T-helper 1 cell treated with Interleukin-12 subunit alpha and Interleukin-12 subunit beta and Interleukin-4 antibody, amounts not matched to agents 30 μg/mL and 1 μg/mL, for 36 hours (primary cell): ENCODE data around the gene HOXD10.

Source experiments
- H3K27ac Mint-ChIP-seq: one replicate; pipeline ENCODE4 v1.8.0; 2021; ENCODE audit warnings: mild to moderate bottlenecking, mixed read lengths
- H3K27me3 Mint-ChIP-seq: one replicate; pipeline ENCODE4 v1.8.0; 2021; ENCODE audit warnings: low read depth, mixed read lengths
- H3K36me3 Mint-ChIP-seq: one replicate; pipeline ENCODE4 v1.8.0; 2021; ENCODE audit warnings: low read depth, mixed read lengths
- H3K4me1 Mint-ChIP-seq: one replicate; pipeline ENCODE4 v1.8.0; 2021; ENCODE audit warnings: low read depth, mixed read lengths
- H3K4me3 Mint-ChIP-seq: one replicate; pipeline ENCODE4 v1.8.0; 2021; ENCODE audit warnings: mild to moderate bottlenecking, moderate library complexity, mixed read lengths
- H3K9me3 Mint-ChIP-seq: one replicate; pipeline ENCODE4 v1.8.0; 2021; ENCODE audit warnings: mixed read lengths

HOXD10 gene

DNA sequence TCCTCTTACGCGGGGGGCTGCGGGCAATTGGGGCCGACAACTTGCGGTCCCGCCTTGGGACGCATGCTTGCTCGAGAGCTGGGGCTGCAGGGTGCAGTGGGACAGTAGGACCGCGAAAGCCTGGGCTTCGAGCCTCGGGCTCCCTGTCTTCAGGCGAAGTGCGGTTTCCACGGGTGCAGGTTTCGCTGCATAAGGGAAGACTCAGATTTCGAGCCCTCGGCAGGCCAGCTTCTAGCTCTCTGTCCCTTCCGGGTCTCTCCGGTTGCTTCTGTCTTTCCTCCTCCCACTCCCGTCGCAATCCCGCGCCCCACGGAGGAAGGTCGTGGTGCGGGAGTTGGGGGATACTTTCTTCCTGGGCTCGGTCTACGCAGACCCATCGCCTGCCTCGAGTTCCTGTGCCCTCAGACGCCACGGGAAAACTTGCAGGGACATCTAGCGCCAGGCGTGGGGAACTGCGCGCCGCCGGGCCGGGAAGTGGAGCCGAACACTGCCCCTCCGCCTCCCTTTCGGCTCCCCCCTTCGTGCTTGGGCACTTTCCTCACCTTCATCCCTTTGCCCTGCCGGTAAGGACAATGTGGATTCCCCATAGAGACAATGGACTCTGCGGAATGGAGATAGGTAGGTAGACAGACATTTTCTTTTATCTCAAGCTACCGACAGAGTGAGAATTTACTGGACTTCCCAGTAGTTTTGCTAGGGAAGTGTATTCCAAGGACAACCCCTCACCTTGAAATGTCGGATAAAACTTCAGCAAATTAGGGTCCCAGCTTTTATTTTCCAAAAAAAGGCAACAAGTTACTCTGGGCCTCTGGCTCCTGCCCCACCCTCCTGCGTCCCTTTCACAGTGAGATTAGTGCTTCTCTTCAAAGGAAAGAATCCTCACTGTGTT lies 28.3 kb upstream of the HOXD10 start:
- Mint-ChIP-seq H3K4me3 (no peak overlapping the region), H3K4me1 (peaks cover 5% of the 10 kb centered on the region), H3K27ac (peak overlapping the region; percentile 49), H3K36me3 (peaks cover 10% of the 10 kb centered on the region), H3K27me3 (peaks cover 92% of the 10 kb centered on the region), H3K9me3 (peaks cover 3% of the 10 kb centered on the region)

DNA sequence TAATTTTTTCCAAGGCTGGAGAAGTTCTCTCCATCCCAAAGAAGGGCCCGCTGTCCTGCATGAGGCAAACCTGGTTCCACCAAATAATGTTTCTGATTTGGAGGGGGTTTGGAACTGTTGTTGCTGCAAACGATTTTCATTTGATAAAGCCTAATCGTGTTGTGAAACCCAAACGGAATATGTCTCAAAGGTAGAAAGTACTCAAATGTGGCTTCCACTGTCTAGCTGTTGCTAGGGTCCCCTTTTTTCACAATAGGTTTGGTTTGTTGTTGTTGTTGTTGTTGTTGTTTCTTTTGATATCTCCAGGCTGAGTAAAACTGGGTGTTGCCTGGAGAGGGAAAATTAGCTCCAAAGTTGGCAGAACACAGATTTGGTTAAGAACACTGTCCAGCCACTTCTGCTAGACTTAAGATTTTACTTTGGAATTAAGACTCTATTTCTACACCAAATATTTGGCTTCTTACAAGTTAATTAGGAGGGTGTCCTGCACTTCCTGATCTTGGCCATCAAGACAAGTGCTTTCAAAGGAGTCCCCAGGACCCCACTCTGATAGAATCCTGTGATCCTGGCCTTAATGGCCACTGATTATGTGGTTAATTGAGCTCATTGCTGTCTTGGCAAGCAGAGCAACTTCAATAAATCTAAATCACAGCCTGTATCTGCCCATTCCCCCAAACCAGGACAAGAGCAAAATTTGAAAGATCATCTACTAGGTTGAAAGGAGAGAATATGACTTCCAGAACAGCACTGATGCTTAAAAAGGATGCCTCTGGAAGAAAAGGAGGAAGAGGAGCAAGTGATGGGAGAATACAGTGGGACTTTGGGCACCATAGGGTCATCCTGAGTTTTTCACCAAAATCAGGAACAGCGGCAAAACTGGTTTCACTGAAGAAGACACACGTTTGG lies 27.4 kb upstream of the HOXD10 start:
- H3K27ac Mint-ChIP-seq = no peak overlapping the region

DNA sequence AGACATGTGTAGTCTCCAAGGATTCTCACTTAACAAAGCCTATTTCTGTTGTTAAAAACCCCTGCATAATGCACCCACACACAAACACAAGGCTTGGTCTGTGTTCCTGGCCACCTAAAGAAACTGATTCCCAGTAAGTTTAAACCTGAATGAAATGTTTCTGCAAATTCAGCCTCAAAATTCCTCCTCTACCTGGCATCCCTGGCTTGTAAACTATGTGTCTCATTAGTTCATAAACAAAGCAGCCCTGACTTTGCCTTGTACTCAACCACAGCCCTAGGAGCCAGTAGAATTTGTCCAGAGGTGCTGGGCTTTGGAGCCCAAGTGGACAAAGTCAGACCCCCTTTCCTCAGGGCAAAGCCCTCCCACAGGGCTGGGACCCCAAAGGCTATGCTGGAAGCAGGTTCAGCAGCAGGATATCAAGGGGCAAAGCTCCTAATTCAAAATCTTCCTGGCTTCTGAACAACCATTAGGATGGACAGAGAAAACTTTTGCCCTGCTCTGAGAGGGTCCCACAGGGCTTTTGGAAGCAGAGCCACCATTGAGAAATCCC lies 26.7 kb upstream of the HOXD10 start:
- Mint-ChIP-seq H3K9me3 (no peaks in the 10 kb centered on the region), H3K27ac (no peak overlapping the region), H3K4me3 (no peak overlapping the region), H3K27me3 (peaks cover 92% of the 10 kb centered on the region), H3K4me1 (peaks cover 8% of the 10 kb centered on the region), H3K36me3 (peaks cover 9% of the 10 kb centered on the region)

More for the DNA sequence above, 27.4 kb upstream of the HOXD10 start:
- Mint-ChIP-seq H3K36me3 (peaks cover 9% of the 10 kb centered on the region), H3K4me3 (no peak overlapping the region), H3K9me3 (no peaks in the 10 kb centered on the region), H3K4me1 (peaks cover 8% of the 10 kb centered on the region), H3K27me3 (peaks cover 92% of the 10 kb centered on the region)

DNA sequence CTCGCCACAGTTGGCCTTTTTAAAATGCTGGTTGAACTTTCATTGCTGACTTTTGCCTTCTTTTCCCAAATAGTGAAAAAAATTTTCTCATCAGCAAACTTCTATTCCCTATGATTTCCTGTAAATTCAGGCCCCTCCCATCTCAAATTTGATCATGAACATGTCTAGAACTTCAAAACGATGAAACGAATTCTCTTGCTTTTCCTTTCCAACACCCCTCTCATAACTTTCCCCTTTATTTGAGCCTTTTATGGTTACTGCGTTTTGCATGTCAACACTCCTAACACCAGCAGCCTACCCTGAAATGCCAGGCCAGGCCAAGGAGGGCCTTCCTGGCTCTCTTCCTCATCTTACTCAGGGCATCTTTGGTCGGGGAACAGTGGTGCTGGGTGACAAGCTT lies 25.7 kb upstream of the HOXD10 start:
- no peak overlapping the region for H3K4me3 Mint-ChIP-seq
- no peak overlapping the region for H3K27ac Mint-ChIP-seq
- peaks cover 92% of the 10 kb centered on the region for H3K27me3 Mint-ChIP-seq
- H3K9me3 Mint-ChIP-seq = no peaks in the 10 kb centered on the region
- H3K36me3 Mint-ChIP-seq = peaks cover 9% of the 10 kb centered on the region
- peaks cover 8% of the 10 kb centered on the region for H3K4me1 Mint-ChIP-seq

DNA sequence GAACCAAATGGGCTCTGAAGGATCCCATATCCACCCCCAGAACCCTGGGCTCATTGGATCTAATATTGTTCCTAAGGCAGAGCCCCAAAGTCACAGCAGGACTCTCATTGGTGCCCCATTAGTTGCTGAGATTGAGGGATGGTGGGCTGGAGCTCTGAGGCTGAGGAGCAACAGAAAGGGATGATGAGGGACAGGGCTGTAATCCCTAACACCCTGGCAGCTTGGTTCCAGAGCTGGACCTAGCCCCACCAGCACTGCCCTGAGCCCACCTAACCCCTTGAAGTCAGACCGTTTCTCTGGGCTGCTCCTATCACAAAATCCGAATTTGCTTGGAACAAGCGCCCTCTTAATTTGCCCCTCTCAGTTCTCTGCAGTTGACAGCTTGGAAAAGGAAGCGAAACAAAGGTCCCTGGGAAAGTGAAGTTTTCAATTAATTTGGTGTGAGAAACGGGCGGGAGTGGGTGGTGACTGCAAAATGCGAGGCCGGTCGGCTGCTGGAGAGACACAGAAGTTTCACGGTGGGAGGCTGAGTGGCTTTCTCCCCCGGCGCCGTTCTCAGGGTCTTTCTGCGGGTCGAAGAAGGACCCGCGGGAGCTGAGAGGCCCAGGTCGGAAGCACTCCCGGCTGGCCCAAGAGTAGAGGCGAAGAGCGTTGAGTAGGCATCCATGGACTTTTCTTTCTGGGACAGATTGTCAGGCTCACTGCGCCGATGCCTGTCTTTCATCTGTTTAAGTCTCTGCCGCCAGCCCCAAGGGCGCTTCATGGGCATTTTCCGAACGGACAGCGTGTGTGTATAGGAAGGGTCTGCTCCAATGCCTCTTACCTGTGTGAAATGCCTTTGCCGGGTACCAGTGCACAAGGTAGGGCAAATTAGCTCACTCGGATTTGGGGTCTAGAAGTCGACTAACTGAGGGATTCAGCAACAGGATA lies 25.0 kb upstream of the HOXD10 start:
- peak overlapping the region; percentile 73 for H3K27ac Mint-ChIP-seq
- H3K36me3 Mint-ChIP-seq = peaks cover 10% of the 10 kb centered on the region
- H3K4me1 Mint-ChIP-seq = peaks cover 11% of the 10 kb centered on the region
- no peaks in the 10 kb centered on the region for H3K9me3 Mint-ChIP-seq
- H3K27me3 Mint-ChIP-seq = peaks cover 92% of the 10 kb centered on the region
- H3K4me3 Mint-ChIP-seq = no peak overlapping the region

DNA sequence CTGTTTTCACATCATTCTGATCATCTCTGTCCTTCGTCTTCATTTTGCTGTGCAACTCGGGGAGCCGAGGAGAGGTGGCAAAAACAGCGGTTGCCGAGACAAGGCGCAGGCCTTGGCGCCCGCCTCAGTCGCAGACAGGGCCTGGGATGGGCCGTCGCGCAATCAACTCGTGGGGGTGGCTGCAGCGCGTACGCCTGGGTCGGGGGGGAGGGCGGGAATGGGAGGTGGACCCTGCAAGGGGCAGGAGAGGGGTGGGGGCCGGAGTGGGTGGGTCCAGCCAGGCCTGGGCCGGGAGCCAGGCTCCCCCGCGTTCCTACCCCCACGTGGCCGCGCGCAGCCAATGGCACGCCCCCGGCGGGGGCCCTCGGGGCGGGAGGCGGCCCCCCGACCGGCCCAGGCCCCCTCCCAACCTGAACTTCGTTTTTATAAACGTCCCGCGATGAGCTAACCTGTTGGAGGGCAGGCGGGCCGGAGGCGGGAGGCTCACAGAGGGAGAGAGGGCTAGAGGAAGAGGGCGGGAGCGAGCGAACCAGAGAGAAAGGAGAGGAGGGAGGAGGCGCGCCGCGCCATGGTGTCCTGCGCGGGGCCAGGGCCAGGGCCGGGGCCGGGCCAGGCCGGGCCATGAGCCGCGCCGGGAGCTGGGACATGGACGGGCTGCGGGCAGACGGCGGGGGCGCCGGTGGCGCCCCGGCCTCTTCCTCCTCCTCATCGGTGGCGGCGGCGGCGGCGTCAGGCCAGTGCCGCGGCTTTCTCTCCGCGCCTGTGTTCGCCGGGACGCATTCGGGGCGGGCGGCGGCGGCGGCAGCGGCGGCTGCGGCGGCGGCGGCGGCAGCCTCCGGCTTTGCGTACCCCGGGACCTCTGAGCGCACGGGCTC lies 24.1 kb upstream of the HOXD10 start, which contains the start of gene HOXD13:
Gene HOXD13 (plus strand): TSS at position 452 of the 875 bp plus-strand sequence. CDS start 170 bp downstream, at position 622.
- H3K4me3 Mint-ChIP-seq = no peak within 1 kb of the TSS
- no peaks in the 10 kb centered on the region for H3K9me3 Mint-ChIP-seq
- peaks cover 92% of the 10 kb centered on the region for H3K27me3 Mint-ChIP-seq
- peak within 1 kb of the TSS; percentile 73 for H3K27ac Mint-ChIP-seq
- peaks cover 11% of the 10 kb centered on the region for H3K36me3 Mint-ChIP-seq
- H3K4me1 Mint-ChIP-seq = peaks cover 18% of the 10 kb centered on the region

DNA sequence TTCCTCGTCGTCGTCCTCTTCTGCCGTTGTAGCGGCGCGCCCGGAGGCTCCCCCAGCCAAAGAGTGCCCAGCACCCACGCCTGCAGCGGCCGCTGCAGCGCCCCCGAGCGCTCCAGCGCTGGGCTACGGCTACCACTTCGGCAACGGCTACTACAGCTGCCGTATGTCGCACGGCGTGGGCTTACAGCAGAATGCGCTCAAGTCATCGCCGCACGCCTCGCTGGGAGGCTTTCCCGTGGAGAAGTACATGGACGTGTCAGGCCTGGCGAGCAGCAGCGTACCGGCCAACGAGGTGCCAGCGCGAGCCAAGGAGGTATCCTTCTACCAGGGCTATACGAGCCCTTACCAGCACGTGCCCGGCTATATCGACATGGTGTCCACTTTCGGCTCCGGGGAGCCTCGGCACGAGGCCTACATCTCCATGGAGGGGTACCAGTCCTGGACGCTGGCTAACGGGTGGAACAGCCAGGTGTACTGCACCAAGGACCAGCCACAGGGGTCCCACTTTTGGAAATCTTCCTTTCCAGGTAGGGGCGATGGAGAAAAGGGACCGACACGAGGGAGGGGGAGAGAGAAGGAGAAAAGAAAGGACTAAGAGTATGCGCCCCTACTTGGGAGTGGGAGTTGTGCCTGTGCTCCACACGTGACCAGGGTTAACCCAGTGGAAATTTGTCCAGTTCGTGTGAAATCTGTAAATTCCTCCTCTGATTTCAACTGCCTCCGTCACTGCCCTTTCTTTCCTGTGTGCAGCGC lies 23.3 kb upstream of the HOXD10 start:
- Mint-ChIP-seq H3K9me3 (no peaks in the 10 kb centered on the region), H3K4me1 (peaks cover 20% of the 10 kb centered on the region), H3K27ac (peak overlapping the region; percentile 50), H3K36me3 (peaks cover 11% of the 10 kb centered on the region), H3K27me3 (peaks cover 92% of the 10 kb centered on the region), H3K4me3 (no peak overlapping the region)

DNA sequence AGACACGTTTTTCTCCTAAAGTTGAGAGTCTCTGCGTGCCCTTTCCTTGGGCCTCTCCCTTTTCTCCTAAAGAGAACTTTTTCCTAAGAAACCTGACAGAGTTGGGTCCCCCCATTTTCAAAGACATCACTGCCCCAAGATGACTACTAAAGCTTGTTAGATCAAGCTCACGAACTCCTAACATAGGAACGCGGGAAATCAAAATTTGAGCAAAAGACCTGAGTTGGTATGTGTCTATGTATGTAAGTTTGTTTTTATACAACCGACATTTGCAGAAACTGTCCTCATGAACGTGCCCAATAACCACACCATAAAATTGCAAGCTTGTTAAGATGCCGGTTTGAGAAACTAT lies 22.7 kb upstream of the HOXD10 start:
- peaks cover 11% of the 10 kb centered on the region for H3K36me3 Mint-ChIP-seq
- H3K9me3 Mint-ChIP-seq = no peaks in the 10 kb centered on the region
- H3K4me1 Mint-ChIP-seq = peaks cover 19% of the 10 kb centered on the region
- H3K4me3 Mint-ChIP-seq = no peak overlapping the region
- peak overlapping the region; percentile 50 for H3K27ac Mint-ChIP-seq
- peaks cover 90% of the 10 kb centered on the region for H3K27me3 Mint-ChIP-seq

DNA sequence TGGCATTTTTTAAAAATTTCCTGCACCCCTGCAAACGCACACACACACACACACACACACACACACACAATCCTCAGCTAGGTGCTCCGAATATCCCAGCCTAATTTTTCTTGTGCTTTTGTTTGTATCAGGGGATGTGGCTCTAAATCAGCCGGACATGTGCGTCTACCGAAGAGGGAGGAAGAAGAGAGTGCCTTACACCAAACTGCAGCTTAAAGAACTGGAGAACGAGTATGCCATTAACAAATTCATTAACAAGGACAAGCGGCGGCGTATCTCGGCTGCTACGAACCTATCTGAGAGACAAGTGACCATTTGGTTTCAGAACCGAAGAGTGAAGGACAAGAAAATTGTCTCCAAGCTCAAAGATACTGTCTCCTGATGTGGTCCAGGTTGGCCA lies 22.2 kb upstream of the HOXD10 start:
- Mint-ChIP-seq H3K9me3 (no peaks in the 10 kb centered on the region), H3K27me3 (peaks cover 90% of the 10 kb centered on the region), H3K4me1 (peaks cover 19% of the 10 kb centered on the region), H3K4me3 (no peak overlapping the region), H3K27ac (no peak overlapping the region), H3K36me3 (peaks cover 10% of the 10 kb centered on the region)

DNA sequence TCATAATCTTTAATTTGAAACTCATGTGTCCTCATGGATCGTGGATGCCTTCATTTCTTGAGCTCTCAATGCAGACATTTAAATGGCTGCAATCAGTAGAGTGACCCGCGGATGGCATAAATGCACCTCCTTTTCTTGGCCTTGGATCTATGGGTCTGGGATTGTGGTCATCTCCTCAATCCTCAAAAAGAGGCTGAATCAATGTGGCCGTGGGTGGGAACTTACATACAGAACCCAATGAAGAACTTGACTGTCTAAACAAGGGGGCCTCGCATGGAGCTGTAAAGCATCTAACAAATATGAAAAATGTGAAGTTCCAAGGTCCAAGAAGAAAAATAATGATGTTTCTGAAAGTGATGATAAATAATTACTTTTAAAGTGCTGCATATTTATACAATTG lies 21.2 kb upstream of the HOXD10 start:
- Mint-ChIP-seq H3K36me3 (peaks cover 9% of the 10 kb centered on the region), H3K27ac (no peak overlapping the region), H3K4me3 (no peak overlapping the region)

DNA sequence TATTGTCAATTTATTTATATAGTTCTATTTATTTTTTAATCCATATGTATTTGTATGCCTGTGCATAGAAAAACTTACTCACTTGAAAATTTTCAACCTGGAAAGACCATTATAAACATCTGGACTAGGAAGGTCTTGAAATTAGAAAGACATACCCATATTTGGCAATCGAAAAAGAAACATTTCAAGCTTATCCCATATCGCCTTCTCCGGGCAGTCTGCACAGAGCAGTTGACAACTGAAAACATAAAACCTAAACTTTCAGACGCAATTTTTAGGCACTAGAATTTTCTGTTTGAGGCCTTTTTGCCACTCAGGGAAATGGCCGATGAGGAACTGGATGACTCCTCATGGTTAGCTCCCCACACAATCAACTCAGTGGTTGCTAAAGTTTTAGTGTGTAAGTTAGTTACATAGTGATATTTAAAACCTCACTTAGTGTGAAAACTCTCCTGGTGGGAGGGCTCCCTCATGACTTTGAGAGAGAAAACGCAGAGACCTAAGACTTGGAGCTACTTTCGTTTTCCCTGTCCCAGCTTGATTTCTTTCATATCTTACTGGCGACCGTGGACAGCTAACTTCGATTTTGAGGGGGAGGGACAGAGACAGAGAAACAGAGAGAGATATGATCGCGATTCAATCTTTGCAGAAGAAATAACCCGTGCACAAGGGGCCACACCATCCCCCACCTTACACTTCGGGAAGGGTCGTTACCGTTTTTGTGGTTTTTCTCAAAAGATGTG lies 20.2 kb upstream of the HOXD10 start:
- peaks cover 9% of the 10 kb centered on the region for H3K36me3 Mint-ChIP-seq
- H3K4me3 Mint-ChIP-seq = peak overlapping the region; percentile 80
- peaks cover 87% of the 10 kb centered on the region for H3K27me3 Mint-ChIP-seq
- H3K4me1 Mint-ChIP-seq = peaks cover 19% of the 10 kb centered on the region
- H3K27ac Mint-ChIP-seq = peak overlapping the region; percentile 72
- no peaks in the 10 kb centered on the region for H3K9me3 Mint-ChIP-seq

More for the DNA sequence above, 21.2 kb upstream of the HOXD10 start:
- peaks cover 19% of the 10 kb centered on the region for H3K4me1 Mint-ChIP-seq
- no peaks in the 10 kb centered on the region for H3K9me3 Mint-ChIP-seq
- H3K27me3 Mint-ChIP-seq = peaks cover 88% of the 10 kb centered on the region
